CD14-positive monocyte (primary cell): Measurements from ENCODE around the gene SERBP1. TPM values are rescaled to one million over a fixed set of nuclear protein-coding genes. Genes with fewer than 3 reads are reported as not detected.

Experiments used
- DNase-seq, 3 donors: peaks; one replicate each; pipeline ENCODE4 v3.0.0-alpha.2; 2011 to 2022
- H2AFZ ChIP-seq: 2 replicates; pipeline ENCODE4 v1.6.0; 2012; ENCODE audit warnings: mild to moderate bottlenecking, low read depth, low read length, inconsistent platforms; ENCODE audit not compliant: insufficient read depth, poor library complexity, severe bottlenecking
- H3K27ac ChIP-seq, 2 donors: 1 replicate in 1 of 2; 2 replicates in 1 of 2; pipeline ENCODE4 v1.5.1; 2012 to 2013; ENCODE audit warnings: low read length in 2 of 2, control low read depth in 1 of 2, inconsistent platforms in 1 of 2, low read depth in 1 of 2, mild to moderate bottlenecking in 1 of 2
- H3K27me3 ChIP-seq, 2 donors: one replicate each; pipeline versions ENCODE4 v1.6.0 to v1.6.1; 2011 to 2013; ENCODE audit warnings: low read length in 2 of 2; ENCODE audit not compliant: control insufficient read depth in 2 of 2, insufficient read depth in 2 of 2
- H3K36me3 ChIP-seq, 2 donors: replicated peaks in 1 of 2; 1 replicate in 1 of 2; 2 replicates in 1 of 2; pipeline versions ENCODE4 v1.5.1 to v1.6.1; 2012 to 2013; ENCODE audit warnings: low read length in 2 of 2, control low read depth in 1 of 2, inconsistent platforms in 1 of 2, mild to moderate bottlenecking in 1 of 2; ENCODE audit not compliant: insufficient read depth in 2 of 2, control insufficient read depth in 1 of 2
- H3K4me1 ChIP-seq, 2 donors: 1 replicate in 1 of 2; 2 replicates in 1 of 2; pipeline versions ENCODE4 v1.5.1 to v1.6.1; 2012 to 2013; ENCODE audit warnings: low read length in 2 of 2, control low read depth in 1 of 2, inconsistent platforms in 1 of 2, mild to moderate bottlenecking in 1 of 2, moderate library complexity in 1 of 2; ENCODE audit not compliant: insufficient read depth in 2 of 2, control insufficient read depth in 1 of 2
- H3K4me2 ChIP-seq: replicated peaks from 2 replicates; pipeline ENCODE3; 2012; ENCODE audit warnings: low read length, moderate library complexity, mild to moderate bottlenecking; ENCODE audit not compliant: poor library complexity, severe bottlenecking; ENCODE audit errors: extremely low read depth
- H3K4me3 ChIP-seq, 3 experiments: fragments of 200-600 bp in 1 of 3; sonication (generic) in 1 of 3; replicated peaks in 1 of 3; 1 replicate in 2 of 3; 2 replicates in 1 of 3; pipeline ENCODE4 v1.5.1; 2011 to 2013; ENCODE audit warnings: low read length in 3 of 3, mild to moderate bottlenecking in 3 of 3, control low read depth in 2 of 3, low read depth in 2 of 3, inconsistent platforms in 1 of 3, moderate library complexity in 1 of 3
- H3K79me2 ChIP-seq: 2 replicates; pipeline ENCODE4 v1.6.0; 2012; ENCODE audit warnings: mild to moderate bottlenecking, control low read depth, inconsistent platforms, low read length, moderate library complexity; ENCODE audit not compliant: insufficient read depth
- H3K9ac ChIP-seq: 2 replicates; pipeline ENCODE4 v1.6.0; 2017; ENCODE audit warnings: low read length, mild to moderate bottlenecking; ENCODE audit not compliant: insufficient read depth, poor library complexity, severe bottlenecking
- H3K9me3 ChIP-seq, 2 donors: replicated peaks in 1 of 2; 1 replicate in 1 of 2; 2 replicates in 1 of 2; pipeline versions ENCODE4 v1.5.1 to v1.6.1; 2012 to 2013; ENCODE audit warnings: low read length in 2 of 2, control low read depth in 1 of 2; ENCODE audit not compliant: control insufficient read depth in 1 of 2, insufficient read depth in 1 of 2
- H4K20me1 ChIP-seq: 2 replicates; pipeline ENCODE4 v1.6.0; 2012; ENCODE audit warnings: mild to moderate bottlenecking, low read length, control low read depth, moderate library complexity; ENCODE audit not compliant: insufficient read depth
- H3K27ac Mint-ChIP-seq, 7 donors: one replicate each; pipeline ENCODE4 v1.8.0; 2020; ENCODE audit warnings: mild to moderate bottlenecking in 7 of 7, mixed read lengths in 7 of 7, moderate library complexity in 6 of 7, inconsistent platforms in 2 of 7
- H3K27me3 Mint-ChIP-seq, 3 donors: one replicate each; pipeline ENCODE4 v1.8.0; 2021 to 2022; ENCODE audit warnings: low read depth in 3 of 3, mild to moderate bottlenecking in 3 of 3, mixed read lengths in 3 of 3, moderate library complexity in 3 of 3, inconsistent platforms in 1 of 3
- H3K36me3 Mint-ChIP-seq, 2 donors: one replicate each; pipeline ENCODE4 v1.8.0; 2020; ENCODE audit warnings: mixed read lengths in 2 of 2, inconsistent platforms in 1 of 2, mild to moderate bottlenecking in 1 of 2
- H3K4me1 Mint-ChIP-seq: one replicate; pipeline ENCODE4 v1.8.0; 2020; ENCODE audit warnings: mild to moderate bottlenecking, mixed read lengths
- H3K4me3 Mint-ChIP-seq, 2 donors: one replicate each; pipeline ENCODE4 v1.8.0; 2020; ENCODE audit warnings: mild to moderate bottlenecking in 2 of 2, mixed read lengths in 2 of 2, moderate library complexity in 1 of 2
- H3K9me3 Mint-ChIP-seq, 7 donors: one replicate each; pipeline ENCODE4 v1.8.0; 2020 to 2022; ENCODE audit warnings: mixed read lengths in 7 of 7, mild to moderate bottlenecking in 6 of 7, moderate library complexity in 6 of 7, inconsistent platforms in 2 of 7
- WGBS: methylation state at CpG from one replicate; pipeline ENCODE4 v1.1.5; 2013; ENCODE audit warnings: missing lambda C conversion rate; ENCODE audit not compliant: insufficient coverage; 5-methylcytosine and 5-hydroxymethylcytosine counted together
- intact Hi-C, 2 donors: fragments of 100-400 bp; cut with micrococcal nuclease; formaldehyde crosslinking; loops; one replicate each; pipeline versions ENCODE4 v1.15.0 to v1.15.1; 2023
- polyA plus RNA-seq, 3 donors: library from polyadenylated mRNA; depleted of rRNA in 1 of 3; unstranded in 2 of 3; stranded (reverse) in 1 of 3; fragments of 300-500 nt in 2 of 3; fragments of >200 nt in 1 of 3; fragmentation: Illumina TruSeq in 2 of 3; gene quantifications; 1 replicate in 2 of 3; 2 replicates in 1 of 3; pipeline ENCODE4 v1.2.3, GENCODE V29; 2012 to 2021
- TF ChIP-seq, protein P1 (sequence below): fragments of 200-600 bp; IDR thresholded peaks from one replicate; pipeline ENCODE4 v1.8.0; 2022; ENCODE audit warnings: antibody characterized with exemption, mild to moderate bottlenecking

The SERBP1 gene
- polyA plus RNA-seq, 3 donors, result 38.2 to 78.8 (median 75.3) TPM

DNA sequence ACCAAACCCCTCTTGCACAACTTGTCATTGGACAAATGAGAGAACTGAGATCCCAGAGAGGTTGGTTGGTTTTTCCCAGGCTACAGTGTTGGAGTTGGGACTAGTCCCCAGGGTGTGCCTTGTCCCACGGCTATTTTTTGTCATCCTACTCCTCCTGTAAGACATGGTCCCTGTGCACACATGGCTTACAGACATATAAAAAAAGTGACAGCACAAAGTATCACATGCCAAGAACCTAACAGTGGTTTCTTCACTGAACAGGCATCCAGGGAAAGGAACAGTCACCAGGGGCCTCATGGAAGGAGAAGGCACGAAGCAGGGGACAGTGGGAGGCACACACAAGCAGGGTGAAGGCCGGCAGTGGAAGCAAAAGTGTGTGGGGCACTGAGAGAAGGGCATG, 36.5 kb downstream of the SERBP1 start:
- TF ChIP-seq, protein P1, sequence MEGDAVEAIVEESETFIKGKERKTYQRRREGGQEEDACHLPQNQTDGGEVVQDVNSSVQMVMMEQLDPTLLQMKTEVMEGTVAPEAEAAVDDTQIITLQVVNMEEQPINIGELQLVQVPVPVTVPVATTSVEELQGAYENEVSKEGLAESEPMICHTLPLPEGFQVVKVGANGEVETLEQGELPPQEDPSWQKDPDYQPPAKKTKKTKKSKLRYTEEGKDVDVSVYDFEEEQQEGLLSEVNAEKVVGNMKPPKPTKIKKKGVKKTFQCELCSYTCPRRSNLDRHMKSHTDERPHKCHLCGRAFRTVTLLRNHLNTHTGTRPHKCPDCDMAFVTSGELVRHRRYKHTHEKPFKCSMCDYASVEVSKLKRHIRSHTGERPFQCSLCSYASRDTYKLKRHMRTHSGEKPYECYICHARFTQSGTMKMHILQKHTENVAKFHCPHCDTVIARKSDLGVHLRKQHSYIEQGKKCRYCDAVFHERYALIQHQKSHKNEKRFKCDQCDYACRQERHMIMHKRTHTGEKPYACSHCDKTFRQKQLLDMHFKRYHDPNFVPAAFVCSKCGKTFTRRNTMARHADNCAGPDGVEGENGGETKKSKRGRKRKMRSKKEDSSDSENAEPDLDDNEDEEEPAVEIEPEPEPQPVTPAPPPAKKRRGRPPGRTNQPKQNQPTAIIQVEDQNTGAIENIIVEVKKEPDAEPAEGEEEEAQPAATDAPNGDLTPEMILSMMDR, result no peak
- Histone ChIP-seq H3K4me1 (no peaks in the 10 kb centered on the region), H3K79me2 (no peaks in the 10 kb centered on the region), H3K27me3 (no peaks in the 10 kb centered on the region), H3K4me2 (no peak overlapping the region), H2AFZ (no peak overlapping the region), H3K27ac (no peak overlapping the region), H3K9me3 (no peaks in the 10 kb centered on the region), H3K36me3 (no peaks in the 10 kb centered on the region), H4K20me1 (no peaks in the 10 kb centered on the region), H3K9ac (no peak overlapping the region), H3K4me3 (no peak overlapping the region)
- Mint-ChIP-seq H3K9me3 (no peaks in the 10 kb centered on the region), H3K27me3 (peaks cover 0 to 4% (median 2%) of the 10 kb centered on the region in 3 donors), H3K36me3 (no peaks in the 10 kb centered on the region), H3K27ac (no peak overlapping the region), H3K4me1 (no peaks in the 10 kb centered on the region), H3K4me3 (no peak overlapping the region)
- 100% methylated on average over 2 of the region's 3 CpGs for WGBS
- DNase-seq, result no peak
- intact Hi-C loops, result no loop called here

DNA sequence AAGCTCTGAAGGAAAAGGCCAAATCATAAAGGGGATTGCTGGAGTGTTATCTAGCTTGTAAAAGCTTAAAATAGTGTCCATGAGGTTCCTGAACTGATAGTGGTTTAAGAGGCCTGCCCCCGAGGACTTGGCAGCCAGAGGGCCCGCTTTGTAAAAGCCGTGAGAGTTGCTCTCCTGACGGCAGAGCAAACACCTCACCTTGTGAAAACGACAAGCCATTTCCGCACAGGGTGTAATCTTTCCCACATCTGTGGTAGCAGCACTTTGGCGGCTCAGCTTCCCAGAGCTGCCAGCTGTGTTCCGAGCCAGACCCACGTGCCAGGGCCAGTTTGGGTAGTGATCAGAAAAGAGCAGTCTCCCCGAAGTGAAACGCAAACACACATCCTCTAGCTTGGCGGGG, 37.0 kb downstream of the SERBP1 start:
- Histone ChIP-seq H3K9ac (no peak overlapping the region), H3K4me3 (no peak overlapping the region), H3K27me3 (no peaks in the 10 kb centered on the region), H3K4me2 (no peak overlapping the region), H3K27ac (no peak overlapping the region), H3K36me3 (no peaks in the 10 kb centered on the region), H4K20me1 (no peaks in the 10 kb centered on the region), H3K4me1 (no peaks in the 10 kb centered on the region), H2AFZ (no peak overlapping the region), H3K79me2 (no peaks in the 10 kb centered on the region), H3K9me3 (no peaks in the 10 kb centered on the region)
- 96% methylated on average over 7 of the region's 12 CpGs for WGBS
- no peaks in the 10 kb centered on the region for H3K36me3 Mint-ChIP-seq
- TF ChIP-seq, protein P1, result no peak
- intact Hi-C loops, result no loop called here
- H3K27ac Mint-ChIP-seq, result no peak overlapping the region
- H3K4me1 Mint-ChIP-seq, result no peaks in the 10 kb centered on the region
- no peaks in the 10 kb centered on the region for H3K9me3 Mint-ChIP-seq
- H3K27me3 Mint-ChIP-seq, result peaks cover 0 to 4% (median 2%) of the 10 kb centered on the region in 3 donors
- no peak overlapping the region for H3K4me3 Mint-ChIP-seq
- no peak for DNase-seq
